ENCODE measurements around the gene PARPBP.
"Not testable (repeated sequence)": the region's sequence is repeated elsewhere in the genome, so short reads cannot be mapped to it uniquely, and the experiment has no call there.

DNA sequence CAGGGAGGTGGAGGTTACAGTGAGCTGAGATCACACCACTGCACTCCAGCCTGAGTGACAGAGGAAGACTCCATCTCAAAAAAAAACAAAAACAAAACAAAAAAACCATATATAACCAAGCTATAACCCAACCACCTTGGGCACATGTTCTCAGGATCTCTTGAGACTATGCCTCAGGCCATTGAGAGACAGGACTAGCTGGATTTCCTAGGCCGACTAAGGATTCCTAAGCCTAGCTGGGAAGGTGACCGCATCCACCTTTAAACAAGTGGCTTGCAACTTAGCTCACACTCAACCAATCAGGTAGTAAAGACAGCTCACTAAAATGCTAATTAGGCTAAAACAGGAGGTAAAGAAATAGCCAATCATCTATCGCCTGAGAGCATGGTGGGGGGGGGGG is 35.2 kb downstream of the PARPBP start:
- TF ChIP-seq EGR1 (IDR thresholded peaks at IDR 0.05; ENCODE audit: borderline replicate concordance, low read depth, low read length); CTCF (IDR thresholded peaks at IDR 0.05; ENCODE audit: control extremely low read depth in 1 of 3, insufficient read depth in 1 of 3, low read depth in 1 of 3, low read length in 3 of 3); ATF2 (IDR thresholded peaks at IDR 0.05; ENCODE audit: low read length); POLR2A (IDR thresholded peaks at IDR 0.05; ENCODE audit: control extremely low read depth in 1 of 2, low read depth in 2 of 2, low read length in 2 of 2); HDAC6 (IDR thresholded peaks at IDR 0.05; ENCODE audit: low read depth, low read length): not testable (repeated sequence)
